Stimulated activated CD4-positive, alpha-beta T cell treated with anti-CD3 and anti-CD28 coated beads, TNF-alpha, amount 100 ng/mL, for 4 hours (primary cell): Measurements from ENCODE around the gene GFER.
"Not testable (repeated sequence)": the region's sequence is repeated elsewhere in the genome, so short reads cannot be mapped to it uniquely, and the experiment has no call there.

Experiments
- DNase-seq, 3 experiments: peaks; one replicate each; pipeline ENCODE4 v3.0.0-alpha.2; 2020; ENCODE audit warnings: low read depth in 3 of 3

The GFER gene

DNA sequence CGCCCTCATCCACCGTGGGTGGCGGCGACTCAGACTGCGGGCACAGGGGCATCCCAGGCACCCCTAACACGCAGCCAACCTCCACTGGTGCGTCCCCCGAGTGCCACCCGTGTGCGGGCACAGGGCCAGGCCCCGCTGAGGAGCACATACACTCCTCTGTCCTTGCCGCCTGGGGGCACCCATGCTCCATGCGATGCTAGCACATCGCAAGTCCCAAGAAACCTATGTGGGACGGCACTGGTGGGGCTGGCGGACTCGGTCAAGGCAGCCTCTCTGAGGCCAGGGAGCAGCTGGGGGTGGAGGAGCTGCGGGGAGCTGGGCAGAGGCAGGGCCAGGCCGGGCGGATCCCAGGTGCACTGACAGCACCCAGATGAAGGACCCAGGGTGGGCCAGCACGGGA lies 21.7 kb downstream of the GFER start:
- DNase-seq, result no peak

GRCh38 chr16:2006317-2006716 lies 22.3 kb downstream of the GFER start:
- no peak for DNase-seq

GRCh38 chr16:2007081-2007836 lies 23.3 kb downstream of the GFER start:
- no peak for DNase-seq

GRCh38 chr16:2008009-2008526 lies 24.1 kb downstream of the GFER start:
- DNase-seq, result no peak

- DNase-seq, result no peak
Measured at GRCh38 chr16:2008631-2009163, 24.7 kb downstream of the GFER start.

GRCh38 chr16:2009164-2009711 lies 25.2 kb downstream of the GFER start:
- DNase-seq, result no peak

DNA sequence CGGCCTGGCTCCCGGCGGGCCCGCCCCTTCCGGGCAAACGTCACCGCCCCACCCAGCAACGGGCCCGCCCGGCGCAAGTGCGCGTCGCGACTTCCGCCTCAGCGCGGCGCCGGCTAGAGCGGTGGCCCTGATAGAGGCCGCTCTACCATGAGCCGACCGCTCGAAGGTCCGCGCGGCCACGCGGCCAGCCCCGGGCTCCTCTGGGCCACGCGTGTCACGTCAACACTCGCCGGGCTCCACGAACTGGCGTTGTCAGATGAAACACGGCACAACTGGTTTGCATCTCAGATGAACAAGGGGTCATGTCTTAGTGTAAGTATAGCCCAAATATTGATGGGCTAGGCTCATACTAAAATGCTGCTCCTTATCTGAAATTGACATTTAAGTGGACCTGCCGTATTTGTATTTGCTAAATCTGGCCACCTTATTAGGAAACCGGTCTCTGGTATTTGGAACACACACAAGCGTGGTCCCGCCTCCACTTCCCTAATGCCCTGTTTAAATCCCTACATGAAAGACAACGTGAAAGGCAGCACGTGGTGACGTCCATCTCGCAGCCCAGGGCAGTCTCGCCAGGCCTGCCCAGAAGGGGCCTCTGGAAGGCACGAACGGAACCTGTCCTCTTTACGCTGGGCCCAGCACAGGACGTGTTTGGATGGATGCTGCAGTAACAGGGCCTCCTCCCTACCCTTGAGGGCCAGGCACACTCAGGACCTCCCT lies 26.0 kb downstream of the GFER start, which contains the start of gene ZNF598:
TSS of gene ZNF598 (minus strand) at position 31 of the 720 bp plus-strand sequence.
- peak; percentile 58 to 62 (median 61) for DNase-seq

DNA sequence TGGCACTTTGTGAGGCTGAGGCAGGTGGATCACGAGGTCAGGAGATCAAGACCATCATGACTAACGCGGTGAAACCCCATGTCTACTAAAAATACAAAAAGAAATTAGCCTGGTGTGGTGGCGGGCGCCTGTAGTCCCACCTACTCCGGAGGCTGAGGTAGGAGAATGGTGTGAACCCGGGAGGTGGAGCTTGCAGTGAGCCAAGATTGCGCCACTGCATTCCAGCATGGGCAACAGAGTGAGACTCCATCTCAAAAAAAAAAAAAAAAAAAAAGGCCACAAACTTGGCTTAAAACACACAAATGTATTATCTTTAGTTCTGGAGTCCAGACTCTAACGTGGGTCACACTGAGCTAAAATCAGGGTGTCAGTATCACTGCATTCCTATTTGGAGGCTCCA lies 27.7 kb downstream of the GFER start:
- not testable (repeated sequence) for DNase-seq

- DNase-seq, result no peak
Measured at GRCh38 chr16:2013527-2013926, 29.5 kb downstream of the GFER start.

DNA sequence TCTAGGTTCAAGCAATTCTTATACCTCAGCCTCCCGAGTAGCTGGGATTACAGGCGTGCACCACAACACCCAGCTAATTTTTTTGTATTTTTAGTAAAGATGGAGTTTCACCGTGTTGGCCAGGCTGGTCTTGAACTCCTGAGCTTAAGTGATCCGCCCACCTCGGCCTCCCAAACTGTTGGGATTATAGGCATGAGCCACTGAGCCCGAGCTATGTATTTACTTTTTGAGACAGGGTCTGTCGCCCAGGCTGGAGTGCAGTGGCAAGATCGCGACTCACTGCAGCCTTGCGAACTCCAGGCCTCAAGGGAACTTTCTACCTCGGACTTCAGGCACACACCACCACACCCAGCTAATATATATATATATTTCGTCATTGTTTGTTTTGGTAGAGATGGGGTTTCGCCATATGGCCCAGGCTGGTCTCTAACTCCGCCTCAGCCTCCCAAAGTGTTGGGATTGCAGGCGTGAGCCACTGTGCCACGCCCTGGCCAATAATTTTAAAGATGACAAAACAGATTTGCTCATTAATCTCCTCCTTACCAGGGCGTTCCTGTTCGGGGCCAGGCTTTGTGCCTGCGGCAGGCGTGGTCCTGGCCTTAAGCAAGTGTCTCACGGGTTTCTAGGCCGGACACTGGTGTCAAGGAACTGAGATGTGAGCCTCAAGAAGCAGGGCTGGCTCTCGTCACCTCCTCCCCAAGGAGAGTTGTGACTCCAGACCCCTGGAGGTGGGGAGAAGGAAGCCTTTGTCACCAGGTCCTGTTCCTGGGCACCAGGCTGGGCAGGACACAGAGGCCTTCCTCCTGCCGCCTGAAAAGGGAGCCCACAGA lies 31.3 kb downstream of the GFER start:
- DNase-seq, result no peak

DNA sequence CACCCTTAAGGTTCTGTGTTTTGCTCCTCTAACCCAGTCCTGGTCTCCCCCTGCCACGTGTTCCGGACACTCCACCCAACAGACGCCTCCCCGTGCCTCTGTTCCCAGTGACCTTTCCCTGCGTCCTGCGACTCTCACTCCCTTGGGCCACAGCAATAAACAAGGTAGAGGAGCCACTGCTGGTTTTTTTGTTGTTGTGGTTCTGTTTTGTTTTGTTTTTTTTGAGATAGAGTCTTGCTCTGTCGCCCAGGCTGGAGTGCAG lies 31.9 kb downstream of the GFER start:
- DNase-seq, result no peak

DNA sequence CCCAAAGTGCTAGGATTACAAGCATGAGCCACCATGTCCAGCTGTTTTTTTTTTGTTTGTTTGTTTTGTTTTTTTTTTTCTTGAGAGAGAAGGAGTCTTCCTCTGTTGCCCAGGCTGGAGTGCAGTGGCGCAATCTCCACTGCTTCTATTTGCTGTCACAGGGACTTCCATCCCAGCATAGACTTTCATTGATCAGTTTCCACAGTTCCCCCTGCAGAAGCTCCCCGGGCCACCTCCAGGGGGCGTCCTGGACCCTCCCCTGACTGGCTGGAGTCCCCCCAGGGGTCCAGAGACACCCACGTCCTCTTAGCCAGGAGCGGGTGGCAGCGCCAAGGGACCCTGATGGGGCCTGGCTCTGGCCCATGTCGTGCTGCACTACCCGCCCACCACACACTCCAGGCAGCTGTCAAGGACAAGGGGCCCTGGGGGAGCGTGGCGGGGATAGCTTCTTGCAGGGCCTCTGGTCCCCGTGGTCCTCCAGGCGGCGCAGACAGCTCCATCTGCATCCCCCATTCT lies 32.5 kb downstream of the GFER start:
- DNase-seq, result no peak

DNA sequence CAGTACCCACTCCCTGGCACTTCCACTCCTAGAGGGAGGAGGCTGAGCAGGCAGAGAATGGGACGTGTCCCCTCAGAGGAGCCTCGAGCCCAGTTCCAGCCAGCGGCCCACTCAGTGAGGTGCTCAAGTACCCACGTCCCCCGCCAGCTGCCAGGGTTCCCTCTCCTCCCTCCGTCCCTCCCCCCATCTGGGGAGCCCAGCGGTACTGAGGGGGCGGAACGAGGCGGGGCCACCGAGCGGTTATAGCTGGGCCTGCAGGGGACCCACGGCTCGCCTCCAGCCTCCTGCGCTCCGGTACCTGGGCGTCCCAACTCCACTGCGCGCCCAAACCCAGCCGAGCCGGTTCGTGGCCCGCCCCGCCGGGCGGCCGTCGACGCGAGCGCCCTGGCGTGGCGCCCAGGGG lies 35.5 kb downstream of the GFER start, which contains the start of gene NPW:
TSS of gene NPW (plus strand) at position 268 of the 403 bp plus-strand sequence.
- no peak for DNase-seq

DNA sequence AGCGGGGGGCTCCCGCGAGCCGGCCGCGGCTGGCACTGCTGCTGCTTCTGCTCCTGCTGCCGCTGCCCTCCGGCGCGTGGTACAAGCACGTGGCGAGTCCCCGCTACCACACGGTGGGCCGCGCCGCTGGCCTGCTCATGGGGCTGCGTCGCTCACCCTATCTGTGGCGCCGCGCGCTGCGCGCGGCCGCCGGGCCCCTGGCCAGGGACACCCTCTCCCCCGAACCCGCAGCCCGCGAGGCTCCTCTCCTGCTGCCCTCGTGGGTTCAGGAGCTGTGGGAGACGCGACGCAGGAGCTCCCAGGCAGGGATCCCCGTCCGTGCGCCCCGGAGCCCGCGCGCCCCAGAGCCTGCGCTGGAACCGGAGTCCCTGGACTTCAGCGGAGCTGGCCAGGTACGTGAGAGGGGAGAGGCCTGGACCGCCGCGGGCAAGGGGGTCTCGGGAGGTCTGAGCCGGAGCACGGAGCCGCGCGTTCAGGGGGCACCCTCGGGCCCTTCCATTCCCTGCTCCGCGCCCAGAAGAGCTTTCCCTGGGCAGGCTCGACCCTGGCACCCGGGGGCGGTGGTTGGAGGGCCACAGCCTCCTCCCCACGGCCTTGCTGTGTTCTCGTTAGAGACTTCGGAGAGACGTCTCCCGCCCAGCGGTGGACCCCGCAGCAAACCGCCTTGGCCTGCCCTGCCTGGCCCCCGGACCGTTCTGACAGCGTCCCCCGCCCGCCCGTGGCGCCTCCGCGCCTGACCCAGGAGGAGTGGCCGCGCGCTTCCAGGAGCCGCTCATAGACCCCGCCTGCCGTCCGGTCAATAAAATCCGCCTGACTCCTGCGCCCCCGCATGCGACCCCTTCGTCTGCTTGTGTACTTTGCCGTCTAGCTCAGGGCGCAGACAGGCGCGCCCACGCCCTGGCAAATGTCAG lies 36.2 kb downstream of the GFER start:
- no peak for DNase-seq

DNA sequence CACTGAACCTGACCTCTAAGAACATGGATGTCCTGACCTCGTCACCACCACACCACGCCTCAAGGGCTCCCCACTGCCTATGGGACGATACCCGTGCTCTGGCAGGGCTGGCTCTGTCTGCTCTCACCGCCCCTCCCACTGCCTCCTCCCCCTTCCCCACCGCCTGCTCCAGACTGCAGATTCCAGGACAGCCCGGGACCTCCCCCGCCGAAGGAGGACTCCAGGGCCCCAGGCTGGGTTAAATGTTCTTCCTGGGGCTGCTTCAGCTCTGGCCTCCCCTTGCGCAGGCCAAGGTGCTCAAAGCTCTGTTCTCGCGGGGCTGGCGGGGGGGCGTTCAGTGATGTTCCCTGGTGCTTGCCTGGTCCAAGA lies 38.7 kb downstream of the GFER start:
- no peak for DNase-seq

DNA sequence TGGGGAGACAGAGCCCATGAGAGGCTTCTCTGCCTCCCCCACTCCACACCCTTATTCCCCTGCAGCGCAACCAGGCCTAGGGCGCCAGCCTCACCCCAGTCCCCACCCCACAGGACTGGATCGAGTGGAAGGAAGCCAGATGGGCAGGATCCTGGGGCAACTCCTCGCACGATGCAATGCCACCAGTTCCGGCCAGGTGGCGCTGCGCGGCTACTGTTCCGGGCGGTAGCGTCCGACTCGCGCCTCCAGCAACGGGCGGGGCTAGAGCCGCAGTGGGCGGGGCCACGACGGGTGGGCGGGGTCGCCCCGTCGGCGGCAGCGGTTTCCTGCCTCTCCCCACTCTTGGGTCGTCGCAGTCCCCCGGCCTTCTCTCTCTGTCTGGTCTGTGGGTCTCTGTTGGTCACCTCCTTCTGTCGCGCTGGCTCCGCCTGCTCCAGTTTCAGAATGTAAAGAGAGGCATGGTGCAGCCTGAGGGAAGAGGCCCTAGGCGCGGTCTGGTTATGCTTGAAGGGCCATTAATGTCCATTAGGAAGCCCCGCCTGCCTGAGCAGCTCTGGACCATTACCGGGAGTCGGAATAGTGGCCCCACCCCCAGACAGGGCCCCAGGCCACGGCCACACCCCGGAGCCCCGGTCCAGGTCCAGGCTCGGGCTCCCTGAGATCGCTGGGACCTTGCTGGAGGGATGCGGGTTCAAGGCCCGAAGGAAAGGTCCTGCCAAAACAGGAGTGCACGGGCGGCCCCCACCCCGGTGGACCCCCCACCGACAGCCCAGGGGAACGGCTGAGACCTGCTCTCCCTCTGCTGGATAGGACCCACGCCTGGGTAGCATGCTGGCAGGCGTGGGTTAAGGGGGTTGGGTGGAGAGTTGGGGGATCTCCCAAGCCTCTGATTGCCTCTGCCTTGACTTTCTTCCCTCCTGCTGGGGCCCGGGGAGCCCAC lies 39.4 kb downstream of the GFER start:
- peak; percentile 93 to 98 (median 94) for DNase-seq

DNA sequence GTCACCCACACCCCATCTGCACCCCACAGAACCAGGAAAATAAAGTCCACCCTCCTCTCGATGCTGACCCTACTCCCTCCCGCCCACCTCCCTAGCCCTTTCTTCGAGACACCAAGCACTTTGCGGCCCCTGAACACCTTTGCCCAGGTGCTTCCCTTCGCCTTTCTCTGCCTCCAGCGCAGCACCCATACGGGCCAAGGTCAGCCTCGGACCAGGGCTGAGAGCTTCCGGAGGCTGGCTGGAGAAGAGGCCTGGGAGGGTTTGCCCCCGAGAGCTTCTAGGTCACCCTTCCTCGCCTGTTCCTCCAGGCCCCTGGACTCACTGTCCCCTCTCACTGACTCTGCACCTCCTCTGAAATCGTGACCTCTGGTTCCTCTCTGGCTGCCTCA lies 40.0 kb downstream of the GFER start:
- no peak for DNase-seq

GRCh38 chr16:2025251-2025650 lies 41.3 kb downstream of the GFER start:
- DNase-seq, result no peak

- no peak for DNase-seq
Measured at GRCh38 chr16:2025878-2026460, 42.0 kb downstream of the GFER start.
